Measurements from ENCODE around the gene ANKRD55.

ANKRD55 gene

DNA sequence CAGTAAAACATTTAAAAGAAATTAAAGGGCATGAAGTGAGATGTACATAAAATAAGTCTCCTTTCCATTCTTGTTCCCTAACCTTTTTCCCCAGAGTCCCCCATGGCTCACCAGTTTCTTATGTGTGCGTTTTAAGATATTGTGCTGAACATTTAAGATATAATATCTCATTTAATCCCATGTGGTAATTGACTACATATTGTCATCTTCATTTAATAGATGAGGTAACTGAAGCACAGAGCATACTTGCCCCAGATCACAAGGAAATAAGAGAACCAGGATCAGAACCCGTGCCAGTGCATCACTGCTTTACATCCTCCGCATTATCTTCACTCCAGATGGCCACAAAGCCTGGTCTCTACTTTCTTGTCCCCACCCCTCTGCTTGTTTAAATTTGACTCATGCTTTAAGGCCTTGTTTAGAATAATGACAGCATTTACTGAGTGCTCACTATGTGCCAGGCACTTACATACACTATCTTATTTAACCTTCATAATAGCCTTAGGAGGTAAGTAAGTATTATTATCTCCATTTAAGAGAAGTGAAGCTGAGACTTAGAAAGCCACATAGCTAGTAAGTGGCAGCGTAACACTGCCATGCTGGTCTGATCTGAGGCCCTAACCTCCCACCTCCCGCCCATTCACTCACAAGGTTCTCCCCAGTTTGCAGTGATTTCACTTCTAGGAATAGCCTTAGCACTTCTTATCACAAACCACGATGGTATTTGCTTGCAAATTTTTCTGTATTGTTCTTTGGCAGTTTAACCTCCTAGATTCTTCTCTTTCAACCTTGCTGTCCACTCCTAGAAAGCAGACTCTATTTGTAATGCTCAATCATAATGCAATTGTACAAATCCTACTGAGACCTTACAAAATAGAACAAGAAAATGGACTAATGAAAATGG is 160.0 kb downstream of the ANKRD55 start:
- TF ChIP-seq FOXP2 (optimal IDR thresholded peaks at IDR 0.05; ENCODE audit: control extremely low read depth, extremely low read length, insufficient read depth) (no peak), EZH2 (IDR thresholded peaks at IDR 0.05) (no peak), POLR2AphosphoS5 (IDR thresholded peaks at IDR 0.05; ENCODE audit: borderline replicate concordance, low read depth, low read length) (no peak)
- H3K4me3 ChIP-seq: no peak overlapping the region
- no peak overlapping the region for H3K27ac ChIP-seq

DNA sequence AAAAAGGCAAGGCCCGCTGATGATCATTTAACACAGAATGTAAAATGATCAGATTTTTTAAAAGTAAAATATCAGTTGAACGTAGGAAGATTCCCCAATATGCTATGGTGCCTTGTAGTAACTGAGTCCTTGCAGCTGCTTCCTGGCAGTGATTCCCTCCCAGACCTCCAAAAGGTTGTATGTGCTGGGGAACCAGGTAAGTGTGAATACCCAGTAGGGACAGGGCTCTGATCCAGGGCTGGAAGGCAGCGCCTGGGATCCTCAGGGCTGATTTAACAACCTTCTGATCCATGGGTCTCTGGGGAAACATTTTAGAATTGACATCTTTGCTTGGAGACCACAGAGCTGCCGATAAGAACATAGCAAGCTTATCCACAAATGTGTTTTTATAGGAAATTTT is 161.7 kb downstream of the ANKRD55 start:
- H3K36me3 ChIP-seq (ENCODE audit: insufficient read depth, low read length): no peaks in the 10 kb centered on the region
- no peak for DNase-seq (ENCODE audit: low read depth, low spot score)
- TF ChIP-seq POLR2AphosphoS5 (IDR thresholded peaks at IDR 0.05; ENCODE audit: borderline replicate concordance, low read depth, low read length) (no peak), FOXP2 (optimal IDR thresholded peaks at IDR 0.05; ENCODE audit: control extremely low read depth, extremely low read length, insufficient read depth) (no peak), EZH2 (IDR thresholded peaks at IDR 0.05) (no peak)
- H3K27ac ChIP-seq: peak overlapping the region; percentile 14; the same call in 1 of the 2 replicates
- H3K9ac ChIP-seq (ENCODE audit: insufficient read length): peak overlapping the region; percentile 29
- H3K4me3 ChIP-seq: no peak overlapping the region; the same call in 1 of the 2 replicates
- H3K9me3 ChIP-seq (ENCODE audit: low read depth, low read length): no peaks in the 10 kb centered on the region

More for the DNA sequence above, 160.0 kb downstream of the ANKRD55 start:
- Histone ChIP-seq H3K36me3 (ENCODE audit: insufficient read depth, low read length) (no peaks in the 10 kb centered on the region), H3K9ac (ENCODE audit: insufficient read length) (no peak overlapping the region), H3K9me3 (ENCODE audit: low read depth, low read length) (no peaks in the 10 kb centered on the region)
- DNase-seq (ENCODE audit: low read depth, low spot score): no peak

DNA sequence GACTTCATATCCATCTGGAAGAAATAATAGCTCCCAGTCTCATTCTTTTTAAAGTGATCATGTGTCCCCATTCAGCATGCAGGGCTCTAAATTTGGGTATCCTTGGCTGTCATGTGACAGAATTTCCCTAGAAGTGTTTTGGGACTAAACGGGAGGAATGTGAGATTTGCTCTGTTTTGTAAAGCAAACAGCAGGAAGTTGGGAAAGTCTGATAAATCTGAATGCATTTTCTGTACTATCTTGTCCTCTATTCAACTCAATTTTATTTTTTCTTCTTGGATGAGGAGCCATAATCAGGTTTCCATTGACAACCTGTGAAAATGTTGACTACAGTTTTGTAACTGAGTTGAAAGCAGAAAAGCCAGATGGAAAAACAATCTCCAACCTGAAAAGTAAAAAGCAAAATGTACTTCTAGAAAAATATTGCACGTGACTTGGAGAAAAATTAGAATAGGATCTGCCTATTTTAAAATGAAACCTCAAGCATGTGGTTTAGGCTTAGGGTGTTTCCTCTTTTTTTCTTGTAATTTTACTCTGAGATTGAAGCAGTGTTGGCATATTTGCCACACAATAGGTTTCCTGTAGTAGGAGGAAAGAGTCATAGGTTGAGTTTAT is 162.2 kb downstream of the ANKRD55 start:
- DNase-seq (ENCODE audit: low read depth, low spot score): no peak
- no peak overlapping the region; the same call in 1 of the 2 replicates for H3K4me3 ChIP-seq
- TF ChIP-seq FOXP2 (optimal IDR thresholded peaks at IDR 0.05; ENCODE audit: control extremely low read depth, extremely low read length, insufficient read depth): no peak
- no peak for TF ChIP-seq EZH2 (IDR thresholded peaks at IDR 0.05)
- TF ChIP-seq POLR2AphosphoS5 (IDR thresholded peaks at IDR 0.05; ENCODE audit: borderline replicate concordance, low read depth, low read length): no peak
- no peaks in the 10 kb centered on the region for H3K9me3 ChIP-seq (ENCODE audit: low read depth, low read length)
- H3K9ac ChIP-seq (ENCODE audit: insufficient read length): peak overlapping the region; percentile 29
- no peaks in the 10 kb centered on the region for H3K36me3 ChIP-seq (ENCODE audit: insufficient read depth, low read length)
- peak overlapping the region; percentile 14; the same call in 1 of the 2 replicates for H3K27ac ChIP-seq

DNA sequence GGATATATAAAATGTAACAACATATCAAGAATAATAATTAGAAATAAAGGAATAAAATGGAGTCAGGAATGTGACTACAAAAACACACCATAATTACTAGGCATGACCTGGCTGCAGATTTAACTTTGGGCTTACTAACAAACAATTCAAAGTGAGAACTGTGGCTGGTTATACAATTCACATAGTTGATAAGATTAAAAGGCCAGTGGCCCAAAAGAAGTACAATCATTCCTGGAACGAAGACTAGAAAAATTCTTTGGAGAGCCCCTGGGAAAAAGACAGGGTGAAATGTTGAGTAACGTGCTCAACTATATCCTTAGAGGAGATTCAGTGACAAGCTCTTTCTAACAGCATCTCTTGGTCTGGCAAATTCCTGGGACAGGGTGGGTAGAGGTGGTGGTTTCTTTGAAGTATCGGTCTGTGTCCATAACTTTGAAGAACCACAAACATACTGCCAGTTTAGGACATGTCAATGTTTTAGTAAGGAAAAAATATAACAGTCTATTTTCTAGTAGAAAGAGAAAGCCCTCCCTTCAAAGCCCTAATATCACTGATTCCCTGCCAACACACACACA is 163.4 kb downstream of the ANKRD55 start:
- H3K9ac ChIP-seq (ENCODE audit: insufficient read length): no peak overlapping the region
- no peaks in the 10 kb centered on the region for H3K9me3 ChIP-seq (ENCODE audit: low read depth, low read length)
- no peaks in the 10 kb centered on the region for H3K36me3 ChIP-seq (ENCODE audit: insufficient read depth, low read length)
- TF ChIP-seq FOXP2 (optimal IDR thresholded peaks at IDR 0.05; ENCODE audit: control extremely low read depth, extremely low read length, insufficient read depth): no peak
- TF ChIP-seq POLR2AphosphoS5 (IDR thresholded peaks at IDR 0.05; ENCODE audit: borderline replicate concordance, low read depth, low read length): no peak
- TF ChIP-seq EZH2 (IDR thresholded peaks at IDR 0.05): no peak
- H3K27ac ChIP-seq: no peak overlapping the region
- DNase-seq (ENCODE audit: low read depth, low spot score): no peak
- H3K4me3 ChIP-seq: no peak overlapping the region

DNA sequence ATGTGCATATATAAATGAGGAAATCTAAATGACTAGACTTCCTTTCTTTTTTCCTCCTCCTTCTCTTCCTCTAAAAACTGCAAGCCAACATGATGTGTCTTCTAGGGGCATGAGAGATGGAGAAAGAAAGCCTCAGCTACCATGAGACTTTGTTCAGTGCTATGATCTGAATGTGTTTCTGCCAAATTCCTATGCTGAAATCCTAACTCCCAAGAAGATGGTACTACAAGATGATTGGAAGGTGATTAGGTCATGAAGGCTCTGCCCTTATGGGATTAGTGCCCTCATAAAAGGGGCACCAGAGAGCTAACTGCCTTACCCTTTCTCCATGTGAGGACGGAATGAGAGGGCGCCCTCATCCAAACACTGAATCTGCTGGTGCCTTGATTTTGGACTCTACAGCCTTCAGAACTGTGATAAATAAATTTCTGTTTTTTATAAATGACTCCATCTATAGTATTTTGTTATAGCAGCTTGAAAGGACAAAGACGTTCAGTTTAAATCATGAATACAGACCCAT is 166.1 kb downstream of the ANKRD55 start:
- no peak for DNase-seq (ENCODE audit: low read depth, low spot score)
- no peak for TF ChIP-seq EZH2 (IDR thresholded peaks at IDR 0.05)
- no peak for TF ChIP-seq POLR2AphosphoS5 (IDR thresholded peaks at IDR 0.05; ENCODE audit: borderline replicate concordance, low read depth, low read length)
- no peak for TF ChIP-seq FOXP2 (optimal IDR thresholded peaks at IDR 0.05; ENCODE audit: control extremely low read depth, extremely low read length, insufficient read depth)
- Histone ChIP-seq H3K27ac (no peak overlapping the region), H3K4me3 (no peak overlapping the region), H3K36me3 (ENCODE audit: insufficient read depth, low read length) (no peaks in the 10 kb centered on the region), H3K9ac (ENCODE audit: insufficient read length) (no peak overlapping the region), H3K9me3 (ENCODE audit: low read depth, low read length) (no peaks in the 10 kb centered on the region)

DNA sequence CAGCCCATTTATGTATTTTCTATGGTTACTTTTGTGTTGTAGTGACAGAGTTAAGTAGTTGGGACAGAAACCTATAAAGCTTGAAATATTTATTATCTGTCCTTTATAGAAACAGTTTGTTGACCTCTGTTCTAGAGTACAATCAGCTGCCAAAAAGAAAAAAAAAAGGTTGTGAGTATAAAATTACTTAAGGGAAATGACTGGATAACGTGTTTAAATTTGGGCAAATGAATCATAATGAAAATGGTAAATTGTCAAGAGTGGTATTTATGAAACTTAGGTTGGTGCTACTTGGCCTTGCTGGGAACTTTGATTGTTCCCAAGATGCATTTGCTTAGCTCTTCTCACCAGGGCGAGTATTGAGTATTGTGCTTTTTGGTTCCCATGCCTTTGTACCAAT is 168.1 kb downstream of the ANKRD55 start:
- no peak for DNase-seq (ENCODE audit: low read depth, low spot score)
- TF ChIP-seq POLR2AphosphoS5 (IDR thresholded peaks at IDR 0.05; ENCODE audit: borderline replicate concordance, low read depth, low read length): no peak
- TF ChIP-seq FOXP2 (optimal IDR thresholded peaks at IDR 0.05; ENCODE audit: control extremely low read depth, extremely low read length, insufficient read depth): no peak
- H3K27ac ChIP-seq: no peak overlapping the region

DNA sequence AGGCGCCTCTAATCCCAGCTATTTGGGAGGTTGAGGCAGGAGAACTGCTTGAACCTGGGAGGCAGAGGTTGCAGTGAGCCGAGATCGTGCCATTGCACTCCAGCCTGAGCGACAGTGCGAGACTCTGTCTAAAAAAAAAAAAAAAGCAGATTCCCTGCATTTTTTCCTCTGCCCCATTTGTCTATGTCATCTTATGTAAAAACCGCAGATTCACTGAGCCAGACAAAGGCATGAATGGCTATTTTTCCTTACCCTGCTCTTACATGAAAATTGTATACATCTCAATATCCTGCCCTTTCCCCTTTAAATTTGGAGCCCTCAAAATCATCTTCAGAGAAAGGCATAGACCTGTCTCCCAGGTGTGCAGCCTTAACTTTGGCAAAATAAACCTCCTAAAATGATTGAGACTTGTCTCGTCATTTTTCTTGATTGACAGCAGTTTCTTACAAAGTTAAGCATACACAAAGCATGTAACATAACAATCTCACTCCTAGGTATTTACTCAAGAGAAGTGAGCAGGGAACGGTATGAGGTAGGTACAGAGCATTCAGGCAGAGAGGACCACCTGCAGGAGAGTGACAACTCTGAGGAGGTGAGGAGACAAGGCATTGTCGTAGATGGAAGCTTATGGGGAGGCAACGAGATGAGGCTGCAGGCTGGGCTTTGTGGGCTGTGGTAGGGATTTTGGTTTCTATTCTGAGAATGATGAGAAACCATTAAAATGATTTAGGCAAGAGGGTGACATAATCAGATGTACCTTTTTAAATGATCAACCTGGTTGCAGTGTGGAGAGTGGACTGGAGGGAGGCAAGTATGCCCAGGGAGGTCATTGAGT is 172.6 kb downstream of the ANKRD55 start:
- Histone ChIP-seq H3K4me3 (no peak overlapping the region), H3K36me3 (ENCODE audit: insufficient read depth, low read length) (no peaks in the 10 kb centered on the region), H3K9me3 (ENCODE audit: low read depth, low read length) (no peaks in the 10 kb centered on the region), H3K27ac (no peak overlapping the region), H3K9ac (ENCODE audit: insufficient read length) (no peak overlapping the region)
- DNase-seq (ENCODE audit: low read depth, low spot score): no peak
- TF ChIP-seq EZH2 (IDR thresholded peaks at IDR 0.05) (no peak), POLR2AphosphoS5 (IDR thresholded peaks at IDR 0.05; ENCODE audit: borderline replicate concordance, low read depth, low read length) (no peak), FOXP2 (optimal IDR thresholded peaks at IDR 0.05; ENCODE audit: control extremely low read depth, extremely low read length, insufficient read depth) (no peak)

More for the DNA sequence above, 168.1 kb downstream of the ANKRD55 start:
- no peak overlapping the region for H3K4me3 ChIP-seq
- no peaks in the 10 kb centered on the region for H3K36me3 ChIP-seq (ENCODE audit: insufficient read depth, low read length)
- no peak overlapping the region for H3K9ac ChIP-seq (ENCODE audit: insufficient read length)
- H3K9me3 ChIP-seq (ENCODE audit: low read depth, low read length): no peaks in the 10 kb centered on the region

Measured in SK-N-MC (cell line).